Right ventricle myocardium superior (tissue), 1 donor: ENCODE data around the gene RELN. TPM values are rescaled to one million over a fixed set of nuclear protein-coding genes. Genes with fewer than 3 reads are reported as not detected.
"Not testable (repeated sequence)": the region's sequence is repeated elsewhere in the genome, so short reads cannot be mapped to it uniquely, and the experiment has no call there.

ENCODE experiments used
- ATAC-seq: fragments of 200-7000 bp; cut with Tn5 transposase; one replicate; pipeline ENCODE4 v1.9.1; 2020; ENCODE audit warnings: mild to moderate bottlenecking; ENCODE audit not compliant: poor library complexity
- DNase-seq: peaks from one replicate; pipeline ENCODE4 v3.0.0-alpha.2; 2020
- intact Hi-C: fragments of 100-400 bp; cut with DNase I; formaldehyde crosslinking; loops from one replicate; pipeline ENCODE4 v1.11.2; 2022
- total RNA-seq: library from RNA; stranded (reverse); fragmentation: NEBNext Ultra II Directional; extraction: Animal tissue kit (Norgen Biotek cat#: 25700); gene quantifications from one replicate; pipeline ENCODE4 v1.2.1, GENCODE V29; 2021
- donor health status: DM: no; HTN: yes; CAD: no; lungs with severe emphysema.

The RELN gene
- total RNA-seq, 1 donor from 2014 or later, result 0.56 TPM

DNA sequence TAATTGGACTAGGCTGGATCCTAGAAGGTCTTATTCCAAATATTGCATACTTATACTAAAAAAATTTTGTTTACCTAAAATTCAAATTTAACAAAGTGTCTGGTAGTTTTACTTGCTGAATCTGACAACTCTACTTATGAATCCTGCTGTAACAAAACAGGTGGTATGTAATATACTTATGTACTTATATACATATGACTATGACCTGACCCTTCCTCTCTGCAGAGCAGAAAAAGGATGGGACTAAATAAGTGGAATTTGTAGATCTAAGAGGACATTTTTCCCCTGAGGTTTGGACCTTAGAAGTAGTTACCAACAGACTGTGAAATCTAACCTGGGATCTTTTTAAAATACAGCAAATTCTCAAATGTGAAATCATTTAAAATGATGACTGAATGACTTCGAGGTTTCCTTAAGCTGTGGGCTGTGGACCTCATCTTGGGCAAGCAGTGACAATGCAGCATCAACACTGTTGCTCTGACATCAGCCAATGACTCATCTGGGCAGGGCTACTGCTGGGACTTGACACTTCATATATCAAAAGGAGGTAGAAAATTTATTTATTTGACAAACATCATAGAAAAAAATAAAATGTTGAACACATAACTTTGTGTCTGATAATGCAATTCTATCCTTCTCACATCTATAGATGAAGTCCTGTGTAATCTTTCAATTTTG lies 73.6 kb downstream of the RELN start:
- intact Hi-C loops, result no loop called here
- ATAC-seq (no peak), DNase-seq (no peak)

DNA sequence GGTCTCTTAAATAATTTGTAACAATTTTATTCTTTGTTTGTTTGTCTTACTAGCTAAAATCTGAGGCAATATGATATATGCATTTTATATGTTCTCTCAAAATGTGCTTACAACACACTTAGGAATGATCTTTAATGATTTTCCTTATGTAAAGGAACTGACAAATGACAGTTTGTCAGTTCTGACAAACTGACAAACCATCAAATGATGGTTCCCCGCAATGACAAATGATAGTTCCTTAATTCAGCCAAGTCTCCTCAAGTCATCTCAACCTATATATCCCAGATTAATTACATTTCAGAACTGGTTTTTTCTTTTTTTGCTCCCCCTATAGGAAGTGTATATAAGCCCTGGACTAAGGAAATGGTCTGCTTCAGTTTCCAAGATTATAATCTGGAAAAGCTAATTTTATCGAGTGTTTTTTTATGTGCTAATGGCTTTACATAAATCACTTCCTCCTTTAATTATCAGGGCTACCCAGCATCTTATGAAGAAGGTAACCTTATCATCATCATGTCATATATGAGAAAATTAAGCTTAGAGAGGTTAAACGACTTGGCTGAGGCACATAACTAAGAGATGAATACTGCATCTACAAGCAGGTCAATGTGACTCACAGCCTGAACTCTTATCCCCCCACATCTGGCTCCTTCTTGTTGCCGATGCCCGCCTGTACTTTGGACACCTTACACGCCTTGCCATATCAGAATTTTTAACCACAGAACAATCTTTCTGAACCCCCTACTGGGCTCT lies 75.1 kb downstream of the RELN start:
- intact Hi-C loops, result no loop called here
- DNase-seq (no peak), ATAC-seq (no peak)

DNA sequence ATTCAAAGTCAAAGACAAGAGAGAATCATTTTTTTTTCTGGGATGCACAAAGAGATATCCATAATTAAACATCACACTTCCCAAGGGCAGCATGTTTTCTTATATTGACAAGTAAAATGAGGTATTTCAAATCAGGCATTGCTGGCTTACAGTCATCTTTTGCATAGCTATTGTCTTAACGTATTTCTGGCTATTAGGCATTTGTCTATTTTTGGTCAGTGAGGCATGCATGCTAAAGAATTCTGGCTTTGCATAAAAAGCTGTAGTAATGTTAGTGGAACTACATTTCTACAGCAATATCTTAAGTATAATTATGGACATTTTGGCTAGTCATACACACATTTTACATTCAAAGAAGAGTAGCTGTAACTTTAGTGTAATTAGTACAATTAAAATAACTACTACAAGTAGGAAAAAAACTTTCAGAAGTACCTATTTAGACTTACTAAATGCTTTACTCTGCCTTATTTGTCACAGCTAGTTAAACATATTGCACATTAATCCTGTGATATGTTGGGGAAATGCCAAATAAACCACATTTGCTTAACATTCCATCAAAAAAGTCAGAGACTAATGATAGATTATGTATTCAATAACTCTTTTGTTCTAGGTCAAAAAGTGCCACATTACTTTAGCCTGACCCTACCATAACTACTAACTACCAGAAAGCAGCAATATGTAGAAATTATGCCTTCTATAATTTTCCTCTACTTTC lies 76.4 kb downstream of the RELN start:
- intact Hi-C loops, result no loop called here
- ATAC-seq, result no peak
- DNase-seq, result no peak

- ATAC-seq, intact Hi-C loops, DNase-seq: not testable (repeated sequence)
These were observed 78.4 kb downstream of the RELN start for GRCh38 chr7:103911015-103911414.

- intact Hi-C loops, result no loop called here
- DNase-seq (no peak), ATAC-seq (no peak)
These were observed 83.5 kb downstream of the RELN start for GRCh38 chr7:103905997-103906396.

DNA sequence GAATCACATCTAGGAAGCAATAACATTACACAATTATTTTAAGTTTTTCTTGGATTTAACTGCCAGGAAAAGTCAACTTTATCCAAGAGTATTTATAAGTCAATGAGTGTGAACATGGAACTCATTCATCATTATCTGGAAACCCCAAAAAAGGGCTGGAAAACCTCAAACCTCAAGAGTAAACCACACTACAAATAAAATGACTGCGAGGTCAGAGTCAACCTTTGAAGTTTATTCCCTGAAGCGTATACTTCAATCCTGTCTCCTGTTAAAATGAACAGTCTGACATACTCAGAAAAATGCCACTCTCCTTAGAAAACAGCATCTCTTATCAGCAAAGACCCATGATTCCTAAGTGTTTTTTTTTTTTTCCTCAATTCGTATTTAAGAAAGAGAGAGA lies 86.5 kb downstream of the RELN start:
- intact Hi-C loops, result no loop called here
- no peak for ATAC-seq
- no peak for DNase-seq

DNA sequence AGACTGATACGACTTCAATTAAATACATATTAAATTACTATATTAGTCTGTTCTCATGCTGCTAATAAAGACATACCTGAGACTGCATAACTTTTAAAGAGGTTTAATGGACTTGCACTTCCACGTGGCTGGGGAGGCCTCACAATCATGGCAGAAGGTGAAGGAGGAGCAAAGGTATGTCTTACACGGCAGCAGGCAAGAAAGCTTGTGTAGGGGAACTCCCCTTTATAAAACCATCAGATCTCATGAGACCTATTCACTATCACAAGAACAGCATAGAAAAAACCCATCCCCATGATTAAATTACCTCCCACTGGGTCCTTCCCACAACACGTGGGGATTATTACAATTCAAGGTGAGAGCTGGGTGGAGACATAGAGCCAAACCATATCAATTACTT lies 92.6 kb downstream of the RELN start:
- ATAC-seq, intact Hi-C loops, DNase-seq: not testable (repeated sequence)

- no peak for ATAC-seq
- intact Hi-C loops, result no loop called here
- DNase-seq, result no peak
These were observed 94.5 kb downstream of the RELN start for GRCh38 chr7:103894656-103895596.

DNA sequence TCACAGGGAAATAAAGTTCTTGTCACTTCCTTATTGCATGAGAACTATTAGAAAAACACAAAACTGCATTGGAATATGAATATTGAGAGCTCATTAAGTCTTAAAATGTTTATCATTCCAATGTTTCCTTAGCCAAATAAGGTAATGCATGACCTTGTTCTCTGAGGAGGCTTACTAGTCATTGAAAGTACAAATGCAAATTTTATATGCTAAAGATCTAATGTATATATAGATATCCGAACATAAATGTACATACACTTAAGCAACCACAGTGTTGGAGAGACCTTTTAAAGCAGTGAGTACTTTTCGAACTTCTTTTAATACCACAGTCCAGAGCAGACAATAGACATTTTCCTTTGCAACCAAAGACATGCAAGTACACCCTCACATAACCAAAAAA lies 96.1 kb downstream of the RELN start:
- no peak for DNase-seq
- intact Hi-C loops, result no loop called here
- ATAC-seq, result no peak

GRCh38 chr7:103889451-103889850 lies 100.0 kb downstream of the RELN start:
- ATAC-seq, result no peak
- DNase-seq, result no peak
- intact Hi-C loops, result no loop called here

DNA sequence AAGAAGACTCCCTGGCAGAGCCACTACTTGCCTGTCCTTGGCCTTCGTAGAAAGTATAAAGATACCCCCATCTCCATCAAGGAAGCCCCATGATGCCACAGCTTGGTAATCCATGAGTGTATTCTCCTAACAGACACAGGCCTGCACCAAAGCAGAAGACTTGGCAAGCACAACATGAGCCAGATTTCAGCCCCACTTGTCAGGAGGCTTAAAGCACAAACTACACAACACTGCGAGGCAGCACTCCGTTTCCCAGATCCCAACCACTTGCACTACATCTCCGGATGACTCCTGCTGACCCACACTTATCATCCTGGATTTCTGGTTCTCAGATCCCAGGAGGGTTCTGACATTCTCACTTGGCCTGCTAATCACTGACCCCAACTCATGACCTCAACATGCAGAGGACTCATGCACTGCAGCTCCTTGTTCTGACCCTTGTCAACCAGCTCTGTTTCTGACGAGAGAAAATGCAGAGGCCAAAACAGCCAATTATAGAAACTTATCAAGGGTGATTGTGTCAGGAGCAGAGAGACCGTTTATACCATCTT lies 100.8 kb downstream of the RELN start:
- ATAC-seq (no peak), DNase-seq (no peak)
- intact Hi-C loops, result no loop called here

- ATAC-seq, result no peak
- intact Hi-C loops, result no loop called here
- no peak for DNase-seq
These were observed 101.4 kb downstream of the RELN start for GRCh38 chr7:103887853-103888602.

GRCh38 chr7:103887050-103887449 lies 102.4 kb downstream of the RELN start:
- intact Hi-C loops, result no loop called here
- no peak for DNase-seq
- ATAC-seq, result no peak

DNA sequence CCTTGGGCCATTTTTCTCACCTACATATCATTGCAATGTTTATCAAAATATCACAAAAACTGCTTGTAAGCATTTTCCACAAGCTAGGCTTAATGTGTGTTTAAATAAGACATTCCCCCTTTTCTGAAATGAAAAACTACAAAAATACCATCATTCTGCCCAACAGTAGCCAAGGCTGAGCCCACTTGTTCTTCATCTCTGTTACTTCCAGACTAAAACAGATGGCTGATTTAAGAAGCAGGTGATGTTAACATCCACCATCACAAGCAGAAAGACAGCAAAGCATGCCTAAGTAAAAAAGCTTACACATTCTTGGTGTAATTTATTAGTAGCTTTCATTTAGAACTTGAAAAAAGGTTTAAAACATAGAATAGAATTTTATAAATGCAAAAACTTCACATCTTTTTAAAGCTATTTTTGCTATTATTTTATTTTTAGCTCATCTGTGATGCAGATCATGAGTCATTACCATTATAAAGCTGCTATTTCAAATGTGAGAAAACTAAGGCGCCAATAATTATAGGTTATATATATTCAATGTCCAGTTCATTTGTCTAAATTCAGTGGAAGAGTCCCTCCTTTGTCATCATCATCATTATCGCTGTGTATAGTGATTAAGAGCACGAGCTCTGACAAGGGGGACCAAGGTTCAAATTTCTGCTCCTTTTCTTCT lies 109.4 kb downstream of the RELN start:
- intact Hi-C loops, result no loop called here
- ATAC-seq, result no peak
- no peak for DNase-seq

GRCh38 chr7:103879411-103879810 lies 110.0 kb downstream of the RELN start:
- ATAC-seq, result no peak
- DNase-seq, result no peak
- intact Hi-C loops, result no loop called here

DNA sequence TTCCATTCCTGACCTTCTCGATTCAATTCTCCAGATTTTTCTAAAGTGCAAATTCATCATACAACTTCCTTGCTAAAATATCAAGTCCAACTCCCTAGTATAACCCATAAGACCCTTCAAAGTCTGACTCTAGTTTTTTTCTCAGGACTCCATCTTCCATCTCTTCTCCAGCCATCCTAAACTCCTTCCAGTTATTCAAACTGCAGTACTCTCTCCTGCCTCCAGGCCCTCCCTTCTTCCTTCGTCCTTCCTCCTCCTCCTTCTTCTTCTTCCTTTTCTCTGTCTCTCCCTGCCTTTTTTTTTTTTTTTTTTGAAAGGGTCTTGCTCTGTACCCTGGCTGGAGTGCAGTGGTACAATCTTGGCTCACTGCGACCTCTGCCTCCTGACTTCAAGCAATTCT lies 111.9 kb downstream of the RELN start:
- intact Hi-C loops, result no loop called here
- ATAC-seq, result no peak
- no peak for DNase-seq

GRCh38 chr7:103875718-103876117 lies 113.7 kb downstream of the RELN start:
- intact Hi-C loops, result no loop called here
- DNase-seq (no peak), ATAC-seq (no peak)
